Stimulated activated CD8-positive, alpha-beta memory T cell treated with anti-CD3 and anti-CD28 coated beads, Interleukin-12 subunit alpha, Interleukin-12 subunit beta, amount 100 ng/mL, for 24 hours (primary cell): Measurements from ENCODE around the gene INS.
A peak's percentile ranks its signal among the peaks of the same experiment; 100 is the strongest.
"Not testable (repeated sequence)": the region's sequence is repeated elsewhere in the genome, so short reads cannot be mapped to it uniquely, and the experiment has no call there.

ENCODE experiments used
- DNase-seq: peaks from one replicate; pipeline ENCODE4 v3.0.0-alpha.2; 2020; ENCODE audit errors: extremely low read depth

INS gene

DNA sequence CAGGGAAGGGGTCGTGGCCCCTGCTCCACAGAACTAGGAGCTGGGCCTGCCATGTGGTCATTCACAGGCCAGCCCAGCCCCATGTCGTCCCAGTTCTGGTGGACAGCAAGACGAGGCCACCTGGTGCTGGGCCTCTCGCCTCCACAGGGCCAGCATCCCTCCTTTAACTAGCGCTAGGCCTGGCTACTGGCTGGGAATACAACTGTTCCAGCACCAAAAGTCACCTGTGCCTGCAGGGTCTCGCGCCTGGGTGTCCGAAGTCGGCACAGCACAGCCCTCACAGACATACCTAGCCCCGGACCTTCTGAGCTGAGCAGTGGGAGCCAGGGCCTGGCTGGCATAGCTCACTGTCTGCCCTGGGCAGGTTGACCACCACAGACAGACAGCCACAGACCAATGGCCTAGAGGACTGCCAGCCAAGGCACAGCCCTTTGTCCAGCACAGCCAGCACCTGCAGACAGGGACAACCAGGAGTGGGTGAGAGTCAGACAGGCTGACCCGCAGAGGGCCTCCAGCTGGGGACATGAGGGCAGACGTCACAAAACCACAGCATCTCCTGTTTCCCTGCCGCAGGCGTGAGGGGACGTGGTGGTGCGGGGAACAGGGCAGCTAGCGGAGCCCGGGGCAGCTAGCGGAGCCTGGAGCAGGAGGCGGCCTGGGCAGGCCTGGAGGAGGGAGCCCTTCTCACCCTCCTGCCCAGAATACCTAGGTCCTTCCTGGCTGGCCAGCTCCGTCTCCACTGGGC lies 37.8 kb upstream of the INS start:
- DNase-seq = no peak

GRCh38 chr11:2197771-2198520 lies 36.9 kb upstream of the INS start:
- DNase-seq = no peak

DNA sequence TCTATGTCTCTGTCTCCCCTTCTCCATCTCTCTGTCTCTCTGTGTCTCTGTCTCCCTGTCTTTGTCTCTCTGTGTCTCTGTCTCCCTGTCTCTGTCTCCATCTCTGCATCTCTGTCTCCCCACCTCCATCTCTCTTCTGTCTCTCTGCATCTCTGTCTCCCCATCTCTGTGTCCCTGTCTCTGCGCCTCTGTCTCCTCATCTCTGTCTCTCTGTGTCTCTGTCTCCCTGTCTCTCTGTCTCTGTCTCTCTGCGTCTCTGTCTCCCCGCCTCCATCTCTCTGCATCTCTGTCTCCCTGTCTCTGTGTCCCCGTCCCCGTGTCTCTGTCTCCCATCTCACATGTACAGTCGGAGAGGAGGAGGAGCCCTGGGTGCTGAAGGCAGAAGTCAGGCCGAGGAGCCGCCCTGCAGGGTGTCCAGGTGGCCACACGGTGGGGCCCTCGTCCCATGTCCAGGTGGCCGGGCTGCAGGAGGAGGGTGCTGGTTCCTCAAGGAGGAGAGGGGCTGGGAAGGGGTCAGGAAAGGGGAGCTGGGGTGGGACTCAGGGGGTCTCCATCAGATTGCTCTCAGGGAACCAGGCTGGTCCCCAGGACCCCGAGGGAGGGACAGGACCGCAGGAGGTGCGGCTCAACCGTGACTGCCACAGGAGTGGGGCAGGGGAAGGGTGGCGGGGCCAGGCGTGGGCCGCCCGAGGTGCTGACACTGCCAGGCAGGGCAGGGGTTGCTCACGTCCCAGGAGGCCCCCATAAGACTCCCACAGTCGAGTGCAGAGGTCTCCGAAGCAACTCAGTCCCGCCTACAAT lies 36.2 kb upstream of the INS start:
- peak; percentile 35 for DNase-seq

- no peak for DNase-seq
These were observed 34.7 kb upstream of the INS start for GRCh38 chr11:2195756-2196088.

DNA sequence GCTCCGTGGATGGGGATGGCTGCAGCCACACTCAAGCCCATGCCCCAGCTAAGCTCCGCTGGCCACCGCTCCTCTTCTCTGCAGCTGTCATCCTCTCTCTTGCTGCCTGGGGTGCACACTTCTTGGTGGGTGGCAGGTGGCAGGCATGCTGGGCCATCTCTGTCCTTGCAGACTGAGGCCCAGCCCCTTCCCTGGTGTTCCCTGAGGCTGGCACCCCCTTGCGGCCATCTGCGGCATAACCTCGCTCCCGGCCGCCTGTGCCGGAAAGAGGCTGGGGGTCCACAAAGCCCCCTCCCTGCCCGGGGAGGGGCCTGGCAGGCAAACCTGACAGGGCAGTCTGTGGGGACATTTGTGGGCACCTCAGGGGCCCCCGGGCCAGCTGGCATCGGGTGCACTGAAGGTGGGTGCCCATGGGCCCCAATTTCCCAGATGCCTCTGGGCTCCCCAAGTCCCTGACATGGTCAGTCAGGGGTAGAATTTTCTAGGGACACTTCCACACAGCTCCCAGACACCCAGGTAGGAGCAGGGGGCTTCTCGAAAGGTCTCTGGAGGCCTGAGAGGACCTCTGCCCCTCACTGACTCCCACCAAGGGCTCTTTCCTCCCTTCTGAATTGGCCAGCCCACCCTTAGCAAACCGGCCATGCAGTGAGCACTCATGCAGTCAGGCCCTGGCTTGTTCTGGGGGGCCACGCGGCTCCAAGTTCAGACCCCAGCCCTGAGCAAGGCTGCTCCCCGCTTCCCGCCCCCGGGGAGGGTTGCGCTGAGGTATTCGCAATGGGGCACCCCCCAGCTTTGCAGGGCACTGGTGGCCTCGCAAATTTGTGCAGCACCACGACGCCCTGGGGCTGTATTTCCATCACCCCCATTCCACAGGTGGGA lies 34.1 kb upstream of the INS start:
- DNase-seq = peak; percentile 5

DNA sequence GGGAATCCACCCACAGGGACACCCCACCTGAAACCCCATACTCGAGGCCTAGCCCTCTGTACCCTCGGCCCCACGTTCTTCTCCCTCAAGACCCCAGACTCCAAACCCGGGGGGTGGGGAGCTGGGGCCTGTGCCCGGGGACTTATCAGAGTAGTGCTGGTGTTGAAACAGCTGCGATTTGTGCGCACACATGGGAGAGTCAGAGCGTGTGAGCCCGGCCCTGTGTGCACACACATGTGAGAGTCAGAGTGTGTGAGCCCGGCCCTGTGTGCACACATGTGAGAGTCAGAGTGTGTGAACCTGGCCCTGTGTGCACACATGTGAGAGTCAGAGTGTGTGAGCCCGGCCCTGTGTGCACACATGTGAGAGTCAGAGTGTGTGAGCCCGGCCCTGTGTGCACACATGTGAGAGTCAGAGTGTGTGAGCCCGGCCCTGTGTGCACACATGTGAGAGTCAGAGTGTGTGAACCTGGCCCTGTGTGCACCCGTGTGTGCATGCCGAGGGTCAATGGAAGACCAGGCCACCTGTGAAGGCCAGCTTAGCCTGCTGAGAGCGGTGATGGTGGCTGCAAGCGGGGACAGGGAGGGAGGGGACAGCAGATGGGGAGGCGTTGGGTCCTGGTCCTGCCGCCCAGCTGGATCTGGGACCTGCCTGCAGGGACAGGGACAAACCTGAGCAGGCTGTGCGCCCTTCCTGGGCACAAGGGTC lies 33.0 kb upstream of the INS start:
- DNase-seq = not testable (repeated sequence)

DNA sequence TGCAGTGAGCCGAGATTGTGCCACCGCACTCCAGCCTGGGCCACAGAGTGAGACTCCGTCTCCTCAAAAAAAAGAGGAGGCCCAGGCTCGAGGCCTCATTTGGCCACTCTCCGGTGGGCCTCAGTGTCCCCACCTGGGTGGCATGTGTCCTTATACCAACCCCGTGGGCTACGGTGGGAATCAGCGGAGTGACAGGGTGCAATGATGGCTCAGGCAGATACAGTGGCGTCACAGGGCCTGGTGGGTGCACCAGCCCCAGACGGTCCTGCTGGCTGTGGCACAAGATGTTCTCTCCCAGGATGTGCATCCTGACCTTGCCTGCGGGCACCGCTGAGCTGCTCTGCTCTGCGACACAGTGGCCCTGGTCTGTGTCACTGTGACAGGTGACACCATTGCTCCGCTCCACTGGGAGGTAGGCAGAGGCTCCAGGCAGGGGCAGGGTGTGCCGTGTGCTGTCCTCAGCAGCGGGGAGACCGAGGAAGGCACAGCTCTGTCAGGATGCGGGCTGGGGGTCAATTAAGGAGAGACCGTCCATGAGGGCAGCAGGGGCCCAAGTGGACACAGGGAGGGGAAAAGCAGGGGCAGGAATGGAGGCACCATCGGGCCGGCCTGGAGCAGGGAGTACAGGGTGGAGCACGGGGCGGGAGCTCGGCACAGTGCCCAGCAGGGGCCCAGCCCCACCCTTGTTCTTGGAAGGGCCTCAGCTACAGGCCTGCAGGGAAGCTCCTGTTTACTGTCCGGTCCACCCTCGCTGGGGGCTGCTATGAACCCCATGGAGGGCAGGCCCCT lies 32.3 kb upstream of the INS start:
- no peak for DNase-seq

DNA sequence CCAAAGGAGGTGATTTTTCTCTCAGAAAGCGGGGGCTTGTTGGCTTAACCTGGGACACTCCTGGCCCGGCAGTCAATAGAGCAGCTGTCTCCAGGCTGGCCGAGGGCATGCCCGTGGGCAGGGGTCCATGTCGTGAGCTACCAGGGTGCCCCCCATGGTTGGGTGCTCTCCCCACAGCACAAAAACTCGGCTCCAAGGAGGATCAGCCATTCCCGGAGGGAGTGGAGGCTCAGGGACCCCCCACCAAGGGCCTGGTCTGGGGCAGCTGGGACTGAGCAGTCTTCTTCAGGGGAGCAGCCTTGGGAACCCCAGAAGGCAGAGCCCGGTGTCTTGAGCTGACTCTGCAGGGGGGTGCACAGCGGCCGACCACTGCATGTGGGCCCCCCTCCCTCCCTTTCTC lies 31.4 kb upstream of the INS start:
- DNase-seq = no peak

- no peak for DNase-seq
These were observed 30.9 kb upstream of the INS start for GRCh38 chr11:2191883-2192282.

GRCh38 chr11:2190657-2191471 lies 29.9 kb upstream of the INS start:
- no peak for DNase-seq

- no peak for DNase-seq
These were observed 29.1 kb upstream of the INS start for GRCh38 chr11:2189938-2190656.

- DNase-seq = no peak
These were observed 27.7 kb upstream of the INS start for GRCh38 chr11:2188745-2189144.

DNA sequence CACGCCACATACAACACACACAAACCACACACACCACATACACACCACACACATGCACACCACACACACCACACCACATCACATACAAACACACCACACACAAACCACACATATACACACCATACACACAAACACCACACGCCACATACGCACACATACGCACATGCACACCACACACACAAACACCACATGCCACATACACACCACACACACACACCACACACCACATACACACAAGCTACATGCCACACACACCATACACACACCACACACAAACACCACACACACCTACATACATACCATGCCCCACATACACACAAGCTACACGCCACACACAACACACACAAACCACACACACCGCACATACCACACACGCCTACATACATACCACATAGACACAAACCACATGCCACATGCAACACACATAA lies 26.3 kb upstream of the INS start:
- no peak for DNase-seq

- DNase-seq = no peak
These were observed 25.8 kb upstream of the INS start for GRCh38 chr11:2186669-2187279.

DNA sequence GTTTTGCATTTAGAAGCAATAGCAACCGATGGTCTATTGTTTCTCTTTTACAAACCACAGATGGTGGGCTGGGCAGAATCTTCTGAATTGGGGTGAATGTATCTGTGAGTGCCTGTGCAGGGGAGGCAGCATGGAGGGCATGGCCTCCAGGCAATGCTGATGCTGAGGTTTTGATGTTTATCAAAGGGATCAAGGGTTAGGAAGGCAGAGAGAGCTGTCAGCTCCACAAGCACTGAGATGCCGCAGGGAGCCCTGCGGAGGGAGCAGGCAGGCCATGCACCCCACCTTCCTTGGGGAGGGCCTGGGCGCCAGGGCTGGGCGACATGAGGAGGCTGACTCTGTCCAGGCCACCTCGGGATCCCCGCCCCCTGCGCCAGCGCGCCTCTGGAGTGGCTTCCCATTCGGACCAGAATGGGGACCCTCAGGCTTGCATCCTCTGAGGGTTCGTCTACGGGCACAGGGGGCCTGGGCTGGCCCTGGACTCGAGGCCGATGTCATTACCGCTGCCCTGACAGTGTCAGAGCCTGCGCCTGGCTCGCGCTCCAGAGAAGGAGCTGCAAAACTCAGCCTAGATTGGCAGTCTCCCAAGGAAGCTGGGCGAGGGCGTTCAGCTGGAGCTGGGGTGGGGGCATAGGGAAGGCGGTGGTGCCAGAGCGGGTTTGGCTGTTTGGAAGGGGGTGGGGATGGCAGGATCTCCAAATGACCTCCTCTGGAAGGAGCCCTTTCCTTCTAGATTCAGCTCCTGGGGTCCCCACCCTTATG lies 24.5 kb upstream of the INS start:
- no peak for DNase-seq

GRCh38 chr11:2182692-2183474 lies 21.9 kb upstream of the INS start:
- no peak for DNase-seq

- DNase-seq = no peak
These were observed 21.1 kb upstream of the INS start for GRCh38 chr11:2182075-2182474.
